ENCODE measurements around the gene FADS1. TPM values are rescaled to one million over a fixed set of nuclear protein-coding genes. Genes with fewer than 3 reads are reported as not detected.

The FADS1 gene
- total RNA-seq (2022) = 108 and 116 TPM in 2 replicates
- percentile 85 among the genes with signal in this experiment for Bru-seq, nascent RNA
- BruChase-seq, experiment 1, labeled RNA remaining after a 2-hour chase = percentile 92 among the genes with signal in this experiment
- percentile 97 among the genes with signal in this experiment for BruChase-seq, experiment 2, labeled RNA remaining after a 6-hour chase
- long read RNA-seq, full-length matches to known transcripts = 273 of 331 reads
- long read RNA-seq, partial matches to known transcripts = 13 of 331 reads
- long read RNA-seq, other reads (novel, unspliced or antisense) = 45 of 331 reads

DNA sequence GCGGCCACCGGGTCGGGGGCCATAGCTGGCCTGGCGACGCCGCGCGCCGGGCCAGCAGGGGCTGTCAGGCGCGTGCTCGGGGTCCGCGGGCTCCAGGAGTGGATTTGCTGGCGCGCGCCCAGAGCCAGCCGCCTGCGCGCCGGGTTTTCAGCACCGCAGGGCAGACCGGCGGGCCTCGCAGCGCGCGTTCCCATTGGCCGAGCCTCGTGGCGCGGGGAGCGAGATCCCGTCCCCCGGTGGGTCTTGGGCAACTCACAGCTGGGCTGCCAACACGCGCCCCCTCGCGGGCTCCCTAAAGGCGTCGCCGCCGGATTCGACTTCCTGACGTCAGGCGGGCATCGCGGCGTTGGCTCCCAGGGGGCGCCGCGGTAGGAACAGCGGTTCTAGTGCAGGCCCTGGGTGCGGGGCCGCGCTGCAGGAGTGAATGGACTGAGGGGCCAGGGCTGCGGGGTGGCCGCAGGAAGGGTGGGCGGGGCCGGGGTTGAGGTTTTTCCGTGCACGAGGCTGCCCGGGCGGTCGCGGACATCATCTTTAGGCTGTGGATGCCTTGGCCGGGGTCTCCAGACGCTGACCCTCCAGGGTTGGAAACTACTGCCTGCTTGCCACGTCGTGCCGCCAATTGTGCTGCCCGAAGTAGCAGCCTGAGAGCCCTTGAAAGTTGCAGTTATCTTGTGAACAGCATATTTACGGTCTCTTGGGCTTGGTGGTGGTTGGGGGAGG lies at the start of gene FADS1:
FADS1 (minus strand) TSS at position 268 of the 720 bp plus-strand sequence; CDS start at position 194, 74 bp downstream.
- POLR2A ChIA-PET = interaction anchor here (0.5 to 3.8 kb wide), 6 partner anchors 15 to 775 kb away, joined by 3 to 60 read pairs (median 3); partner anchors contain the start of genes FEN1, TMEM258 and TUT1
- TF ChIP-seq, protein P1, sequence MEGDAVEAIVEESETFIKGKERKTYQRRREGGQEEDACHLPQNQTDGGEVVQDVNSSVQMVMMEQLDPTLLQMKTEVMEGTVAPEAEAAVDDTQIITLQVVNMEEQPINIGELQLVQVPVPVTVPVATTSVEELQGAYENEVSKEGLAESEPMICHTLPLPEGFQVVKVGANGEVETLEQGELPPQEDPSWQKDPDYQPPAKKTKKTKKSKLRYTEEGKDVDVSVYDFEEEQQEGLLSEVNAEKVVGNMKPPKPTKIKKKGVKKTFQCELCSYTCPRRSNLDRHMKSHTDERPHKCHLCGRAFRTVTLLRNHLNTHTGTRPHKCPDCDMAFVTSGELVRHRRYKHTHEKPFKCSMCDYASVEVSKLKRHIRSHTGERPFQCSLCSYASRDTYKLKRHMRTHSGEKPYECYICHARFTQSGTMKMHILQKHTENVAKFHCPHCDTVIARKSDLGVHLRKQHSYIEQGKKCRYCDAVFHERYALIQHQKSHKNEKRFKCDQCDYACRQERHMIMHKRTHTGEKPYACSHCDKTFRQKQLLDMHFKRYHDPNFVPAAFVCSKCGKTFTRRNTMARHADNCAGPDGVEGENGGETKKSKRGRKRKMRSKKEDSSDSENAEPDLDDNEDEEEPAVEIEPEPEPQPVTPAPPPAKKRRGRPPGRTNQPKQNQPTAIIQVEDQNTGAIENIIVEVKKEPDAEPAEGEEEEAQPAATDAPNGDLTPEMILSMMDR (IDR thresholded peaks at IDR 0.05; ENCODE audit: insufficient read depth in 1 of 2, low read depth in 1 of 2, low read length in 1 of 2, severe bottlenecking in 1 of 2, unreplicated experiment in 1 of 2) = peak; percentile 72 to 95
- H3K4me1 Mint-ChIP-seq (ENCODE audit: low read depth, unreplicated experiment) = peaks cover 18% of the 10 kb centered on the region
- intact Hi-C loops (cut with micrococcal nuclease; ENCODE audit: unreplicated experiment) = loop anchor here (1.0 to 5.0 kb wide), 3 partner anchors 74 to 150 kb away; partner anchors contain the start of genes FADS3 and FTH1
- H3K9me3 Mint-ChIP-seq (ENCODE audit: unreplicated experiment) = no peaks in the 10 kb centered on the region
- peak within 1 kb of the TSS; percentile 85 for H3K4me3 ChIP-seq (ENCODE audit: low read depth, low read length)
- H3K27me3 Mint-ChIP-seq (ENCODE audit: insufficient read depth, unreplicated experiment) = no peaks in the 10 kb centered on the region
- H3K4me3 Mint-ChIP-seq (ENCODE audit: unreplicated experiment) = peak within 1 kb of the TSS; percentile 81
- CTCF ChIA-PET = interaction anchor here (0.8 to 4.6 kb wide), 5 partner anchors 11 to 265 kb away, joined by 3 to 57 read pairs (median 4); partner anchors contain the start of genes FADS2, FEN1 and TMEM258
- peaks cover 8% of the 10 kb centered on the region for H3K36me3 ChIP-seq (ENCODE audit: control insufficient read depth, insufficient read depth, low read length)
- peak; percentile 98 to 99 for DNase-seq
- H3K4me1 ChIP-seq = peaks cover 16% of the 10 kb centered on the region
- H3K27me3 ChIP-seq (replicated peaks; ENCODE audit: control insufficient read depth, insufficient read depth, low read length) = no peaks in the 10 kb centered on the region
- H3K27ac Mint-ChIP-seq (ENCODE audit: unreplicated experiment) = peak within 1 kb of the TSS; percentile 90
- no peaks in the 10 kb centered on the region for H3K9me3 ChIP-seq
- BruUV-seq (replicated peaks) = no TSS peak
- H3K36me3 Mint-ChIP-seq (ENCODE audit: insufficient read depth, unreplicated experiment) = peaks cover 51% of the 10 kb centered on the region

DNA sequence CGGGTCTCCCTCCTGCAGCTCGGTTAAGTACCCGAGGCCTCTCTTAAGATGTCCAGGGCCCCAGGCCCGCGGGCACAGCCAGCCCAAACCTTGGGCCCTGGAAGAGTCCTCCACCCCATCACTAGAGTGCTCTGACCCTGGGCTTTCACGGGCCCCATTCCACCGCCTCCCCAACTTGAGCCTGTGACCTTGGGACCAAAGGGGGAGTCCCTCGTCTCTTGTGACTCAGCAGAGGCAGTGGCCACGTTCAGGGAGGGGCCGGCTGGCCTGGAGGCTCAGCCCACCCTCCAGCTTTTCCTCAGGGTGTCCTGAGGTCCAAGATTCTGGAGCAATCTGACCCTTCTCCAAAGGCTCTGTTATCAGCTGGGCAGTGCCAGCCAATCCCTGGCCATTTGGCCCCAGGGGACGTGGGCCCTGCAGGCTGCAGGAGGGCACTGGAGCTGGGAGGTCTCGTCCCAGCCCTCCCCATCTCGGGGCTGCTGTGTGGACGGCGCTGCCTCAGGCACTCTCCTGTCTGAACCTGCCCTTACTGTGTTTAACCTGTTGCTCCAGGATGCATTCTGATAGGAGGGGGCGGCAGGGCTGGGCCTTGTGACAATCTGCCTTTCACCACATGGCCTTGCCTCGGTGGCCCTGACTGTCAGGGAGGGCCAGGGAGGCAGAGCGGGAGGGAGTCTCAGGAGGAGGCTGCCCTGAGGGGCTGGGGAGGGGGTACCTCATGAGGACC lies 49.6 kb upstream of the FADS1 start:
- Histone ChIP-seq H3K9me3 (no peaks in the 10 kb centered on the region), H3K4me1 (peaks cover 12% of the 10 kb centered on the region), H3K27me3 (replicated peaks; ENCODE audit: control insufficient read depth, insufficient read depth, low read length) (no peaks in the 10 kb centered on the region), H3K36me3 (ENCODE audit: control insufficient read depth, insufficient read depth, low read length) (no peaks in the 10 kb centered on the region), H3K4me3 (ENCODE audit: low read depth, low read length) (no peak overlapping the region)
- Mint-ChIP-seq H3K4me1 (ENCODE audit: low read depth, unreplicated experiment) (no peaks in the 10 kb centered on the region), H3K4me3 (ENCODE audit: unreplicated experiment) (no peak overlapping the region), H3K9me3 (ENCODE audit: unreplicated experiment) (no peaks in the 10 kb centered on the region), H3K27ac (ENCODE audit: unreplicated experiment) (no peak overlapping the region), H3K27me3 (ENCODE audit: insufficient read depth, unreplicated experiment) (no peaks in the 10 kb centered on the region), H3K36me3 (ENCODE audit: insufficient read depth, unreplicated experiment) (peaks cover 4% of the 10 kb centered on the region)
- intact Hi-C loops (cut with micrococcal nuclease; ENCODE audit: unreplicated experiment) = no loop called here
- DNase-seq = no peak
- no TSS peak for BruUV-seq (replicated peaks)
- TF ChIP-seq, protein P1 (IDR thresholded peaks at IDR 0.05; ENCODE audit: insufficient read depth in 1 of 2, low read depth in 1 of 2, low read length in 1 of 2, severe bottlenecking in 1 of 2, unreplicated experiment in 1 of 2) = no peak
- ChIA-PET CTCF (interaction anchor here (0.6 kb wide), 1 partner anchor 925 kb away, joined by 4 read pairs; no protein-coding TSS in a partner anchor), POLR2A (interaction anchor here (0.6 kb wide), 1 partner anchor 60 kb away, joined by 3 read pairs; no protein-coding TSS in a partner anchor)

Data from Caco-2 (cell line).